VCaP (cell line): ENCODE measurements around the gene SH3BP5.
A peak's percentile ranks its signal among the peaks of the same experiment; 100 is the strongest.

Experiments used
- H3K27ac ChIP-seq: fragments of 450-650 bp; 2 replicates; pipeline ENCODE4 v1.5.1; 2017
- TF ChIP-seq, protein P1 (sequence below): fragments of 450-650 bp; conservative IDR thresholded peaks from 2 replicates; pipeline ENCODE4 v1.5.1; 2017; ENCODE audit warnings: mild to moderate bottlenecking, moderate library complexity

SH3BP5 gene

GRCh38 chr3:15206662-15207576 lies 125.5 kb downstream of the SH3BP5 start:
- TF ChIP-seq, protein P1, sequence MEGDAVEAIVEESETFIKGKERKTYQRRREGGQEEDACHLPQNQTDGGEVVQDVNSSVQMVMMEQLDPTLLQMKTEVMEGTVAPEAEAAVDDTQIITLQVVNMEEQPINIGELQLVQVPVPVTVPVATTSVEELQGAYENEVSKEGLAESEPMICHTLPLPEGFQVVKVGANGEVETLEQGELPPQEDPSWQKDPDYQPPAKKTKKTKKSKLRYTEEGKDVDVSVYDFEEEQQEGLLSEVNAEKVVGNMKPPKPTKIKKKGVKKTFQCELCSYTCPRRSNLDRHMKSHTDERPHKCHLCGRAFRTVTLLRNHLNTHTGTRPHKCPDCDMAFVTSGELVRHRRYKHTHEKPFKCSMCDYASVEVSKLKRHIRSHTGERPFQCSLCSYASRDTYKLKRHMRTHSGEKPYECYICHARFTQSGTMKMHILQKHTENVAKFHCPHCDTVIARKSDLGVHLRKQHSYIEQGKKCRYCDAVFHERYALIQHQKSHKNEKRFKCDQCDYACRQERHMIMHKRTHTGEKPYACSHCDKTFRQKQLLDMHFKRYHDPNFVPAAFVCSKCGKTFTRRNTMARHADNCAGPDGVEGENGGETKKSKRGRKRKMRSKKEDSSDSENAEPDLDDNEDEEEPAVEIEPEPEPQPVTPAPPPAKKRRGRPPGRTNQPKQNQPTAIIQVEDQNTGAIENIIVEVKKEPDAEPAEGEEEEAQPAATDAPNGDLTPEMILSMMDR = no peak

GRCh38 chr3:15205934-15206661 lies 126.3 kb downstream of the SH3BP5 start, which contains the start of gene CAPN7:
CAPN7 (plus strand) TSS chr3:15206246; CDS start chr3:15206496, 250 bp downstream.
- TF ChIP-seq, protein P1 = peak; percentile 74
- H3K27ac ChIP-seq = peak within 1 kb of the TSS; percentile 97

More at GRCh38 chr3:15206662-15207576, 125.5 kb downstream of the SH3BP5 start:
- peak overlapping the region; percentile 97 for H3K27ac ChIP-seq

- TF ChIP-seq, protein P1 = no peak
- H3K27ac ChIP-seq = peak overlapping the region; percentile 97
Observed at GRCh38 chr3:15205482-15205933, 126.9 kb downstream of the SH3BP5 start.
